ENCODE measurements around the gene ZNF540.

DNA sequence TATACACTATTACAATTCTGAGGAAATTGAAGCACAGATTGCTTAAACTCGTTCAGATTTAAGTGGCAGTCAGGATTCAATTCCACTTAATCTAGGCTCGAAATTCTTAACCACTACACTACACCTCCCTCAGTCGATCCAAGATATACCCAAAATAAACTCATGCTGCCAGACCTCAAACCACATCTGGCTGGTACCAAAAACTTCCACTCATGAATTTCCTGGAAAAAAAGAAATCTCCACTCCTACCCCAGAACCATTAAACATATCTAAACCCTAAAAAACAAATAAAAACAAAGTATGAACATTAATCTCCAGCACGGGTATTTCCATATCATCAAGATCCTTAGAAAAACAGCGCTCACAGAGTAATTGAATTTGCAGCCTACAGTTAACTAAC, 59.4 kb downstream of the ZNF540 start:
- TF ChIP-seq, protein P1, sequence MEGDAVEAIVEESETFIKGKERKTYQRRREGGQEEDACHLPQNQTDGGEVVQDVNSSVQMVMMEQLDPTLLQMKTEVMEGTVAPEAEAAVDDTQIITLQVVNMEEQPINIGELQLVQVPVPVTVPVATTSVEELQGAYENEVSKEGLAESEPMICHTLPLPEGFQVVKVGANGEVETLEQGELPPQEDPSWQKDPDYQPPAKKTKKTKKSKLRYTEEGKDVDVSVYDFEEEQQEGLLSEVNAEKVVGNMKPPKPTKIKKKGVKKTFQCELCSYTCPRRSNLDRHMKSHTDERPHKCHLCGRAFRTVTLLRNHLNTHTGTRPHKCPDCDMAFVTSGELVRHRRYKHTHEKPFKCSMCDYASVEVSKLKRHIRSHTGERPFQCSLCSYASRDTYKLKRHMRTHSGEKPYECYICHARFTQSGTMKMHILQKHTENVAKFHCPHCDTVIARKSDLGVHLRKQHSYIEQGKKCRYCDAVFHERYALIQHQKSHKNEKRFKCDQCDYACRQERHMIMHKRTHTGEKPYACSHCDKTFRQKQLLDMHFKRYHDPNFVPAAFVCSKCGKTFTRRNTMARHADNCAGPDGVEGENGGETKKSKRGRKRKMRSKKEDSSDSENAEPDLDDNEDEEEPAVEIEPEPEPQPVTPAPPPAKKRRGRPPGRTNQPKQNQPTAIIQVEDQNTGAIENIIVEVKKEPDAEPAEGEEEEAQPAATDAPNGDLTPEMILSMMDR (IDR thresholded peaks at IDR 0.05): no peak
- TF ChIP-seq ZFX (IDR thresholded peaks at IDR 0.05; ENCODE audit: borderline replicate concordance): no peak
